ENCODE results near the gene URGCP.

DNA sequence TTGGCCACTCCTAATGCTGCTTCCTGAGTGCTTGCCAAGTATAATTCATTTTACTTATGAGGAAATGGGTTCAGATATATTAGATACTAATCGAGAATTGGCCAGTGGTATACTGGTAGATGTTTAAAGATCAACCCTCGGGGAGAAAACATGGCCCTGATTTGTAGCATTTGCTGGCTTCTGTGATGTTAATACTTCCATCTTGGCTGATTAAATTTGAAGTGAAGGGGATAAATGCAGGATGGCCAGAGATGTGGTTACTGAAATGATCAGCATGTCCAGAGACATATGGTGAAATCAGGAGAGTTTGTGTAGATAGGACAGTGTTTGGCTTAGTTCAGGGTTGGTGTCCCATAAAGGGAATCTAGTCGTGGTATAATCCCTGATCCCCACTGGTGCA is 31.0 kb upstream of the URGCP start:
- TF ChIP-seq, protein P1, sequence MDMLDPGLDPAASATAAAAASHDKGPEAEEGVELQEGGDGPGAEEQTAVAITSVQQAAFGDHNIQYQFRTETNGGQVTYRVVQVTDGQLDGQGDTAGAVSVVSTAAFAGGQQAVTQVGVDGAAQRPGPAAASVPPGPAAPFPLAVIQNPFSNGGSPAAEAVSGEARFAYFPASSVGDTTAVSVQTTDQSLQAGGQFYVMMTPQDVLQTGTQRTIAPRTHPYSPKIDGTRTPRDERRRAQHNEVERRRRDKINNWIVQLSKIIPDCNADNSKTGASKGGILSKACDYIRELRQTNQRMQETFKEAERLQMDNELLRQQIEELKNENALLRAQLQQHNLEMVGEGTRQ (CRISPR knock-in tag; IDR thresholded peaks at IDR 0.05), result no peak
- TF ChIP-seq, protein P2, sequence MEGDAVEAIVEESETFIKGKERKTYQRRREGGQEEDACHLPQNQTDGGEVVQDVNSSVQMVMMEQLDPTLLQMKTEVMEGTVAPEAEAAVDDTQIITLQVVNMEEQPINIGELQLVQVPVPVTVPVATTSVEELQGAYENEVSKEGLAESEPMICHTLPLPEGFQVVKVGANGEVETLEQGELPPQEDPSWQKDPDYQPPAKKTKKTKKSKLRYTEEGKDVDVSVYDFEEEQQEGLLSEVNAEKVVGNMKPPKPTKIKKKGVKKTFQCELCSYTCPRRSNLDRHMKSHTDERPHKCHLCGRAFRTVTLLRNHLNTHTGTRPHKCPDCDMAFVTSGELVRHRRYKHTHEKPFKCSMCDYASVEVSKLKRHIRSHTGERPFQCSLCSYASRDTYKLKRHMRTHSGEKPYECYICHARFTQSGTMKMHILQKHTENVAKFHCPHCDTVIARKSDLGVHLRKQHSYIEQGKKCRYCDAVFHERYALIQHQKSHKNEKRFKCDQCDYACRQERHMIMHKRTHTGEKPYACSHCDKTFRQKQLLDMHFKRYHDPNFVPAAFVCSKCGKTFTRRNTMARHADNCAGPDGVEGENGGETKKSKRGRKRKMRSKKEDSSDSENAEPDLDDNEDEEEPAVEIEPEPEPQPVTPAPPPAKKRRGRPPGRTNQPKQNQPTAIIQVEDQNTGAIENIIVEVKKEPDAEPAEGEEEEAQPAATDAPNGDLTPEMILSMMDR (IDR thresholded peaks at IDR 0.05), result no peak
- TF ChIP-seq, protein P3, sequence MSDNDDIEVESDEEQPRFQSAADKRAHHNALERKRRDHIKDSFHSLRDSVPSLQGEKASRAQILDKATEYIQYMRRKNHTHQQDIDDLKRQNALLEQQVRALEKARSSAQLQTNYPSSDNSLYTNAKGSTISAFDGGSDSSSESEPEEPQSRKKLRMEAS (CRISPR knock-in tag; IDR thresholded peaks at IDR 0.05), result no peak
- TF ChIP-seq NR3C1 (CRISPR knock-in tag; conservative IDR thresholded peaks at IDR 0.05; ENCODE audit: low read depth) (no peak), ESRRA (CRISPR knock-in tag; IDR thresholded peaks at IDR 0.05; ENCODE audit: borderline replicate concordance) (no peak), ZNF232 (CRISPR knock-in tag; IDR thresholded peaks at IDR 0.05) (no peak), TP53 (CRISPR knock-in tag; IDR thresholded peaks at IDR 0.05) (no peak), IRF2 (CRISPR knock-in tag; IDR thresholded peaks at IDR 0.05; ENCODE audit: borderline replicate concordance, low read depth) (no peak), GTF2I (CRISPR knock-in tag; conservative IDR thresholded peaks at IDR 0.05) (no peak), ETV6 (CRISPR knock-in tag; IDR thresholded peaks at IDR 0.05) (no peak)
- TF ChIP-seq, protein P4, sequence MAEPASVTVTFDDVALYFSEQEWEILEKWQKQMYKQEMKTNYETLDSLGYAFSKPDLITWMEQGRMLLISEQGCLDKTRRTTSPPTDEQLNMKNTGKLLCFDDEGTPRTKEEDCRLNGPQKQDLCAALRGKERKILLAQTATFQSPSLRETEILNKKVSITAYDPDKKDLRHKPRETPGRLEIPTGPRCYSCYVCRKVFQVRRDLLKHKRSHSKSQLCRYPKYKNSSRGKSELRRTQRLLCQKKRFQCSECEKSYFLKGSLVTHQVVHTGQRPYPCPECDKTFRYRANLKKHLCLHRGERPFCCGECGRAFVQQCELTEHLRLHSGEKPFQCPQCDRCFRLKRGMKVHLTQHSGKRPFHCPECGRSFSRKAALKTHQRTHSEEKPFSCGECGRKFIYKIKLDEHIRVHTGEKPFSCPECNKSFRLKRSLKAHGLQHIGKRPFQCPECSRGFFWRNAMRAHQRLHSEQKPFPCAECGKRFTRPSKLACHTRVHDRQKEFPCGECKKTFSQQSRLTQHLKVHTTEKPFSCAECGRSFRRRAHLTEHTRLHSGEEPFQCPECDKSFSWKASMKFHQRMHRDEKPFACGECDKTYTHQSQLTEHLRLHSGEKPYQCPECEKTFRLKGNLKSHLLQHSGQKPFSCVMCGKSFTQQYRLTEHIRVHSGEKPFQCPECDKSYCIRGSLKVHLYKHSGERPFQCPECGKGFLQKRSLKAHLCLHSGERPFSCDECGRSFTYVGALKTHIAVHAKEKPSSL (CRISPR knock-in tag; conservative IDR thresholded peaks at IDR 0.05), result no peak
- TF ChIP-seq, protein P5, sequence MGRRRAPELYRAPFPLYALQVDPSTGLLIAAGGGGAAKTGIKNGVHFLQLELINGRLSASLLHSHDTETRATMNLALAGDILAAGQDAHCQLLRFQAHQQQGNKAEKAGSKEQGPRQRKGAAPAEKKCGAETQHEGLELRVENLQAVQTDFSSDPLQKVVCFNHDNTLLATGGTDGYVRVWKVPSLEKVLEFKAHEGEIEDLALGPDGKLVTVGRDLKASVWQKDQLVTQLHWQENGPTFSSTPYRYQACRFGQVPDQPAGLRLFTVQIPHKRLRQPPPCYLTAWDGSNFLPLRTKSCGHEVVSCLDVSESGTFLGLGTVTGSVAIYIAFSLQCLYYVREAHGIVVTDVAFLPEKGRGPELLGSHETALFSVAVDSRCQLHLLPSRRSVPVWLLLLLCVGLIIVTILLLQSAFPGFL (CRISPR knock-in tag; IDR thresholded peaks at IDR 0.05; ENCODE audit: borderline replicate concordance), result no peak
- TF ChIP-seq, protein P6, sequence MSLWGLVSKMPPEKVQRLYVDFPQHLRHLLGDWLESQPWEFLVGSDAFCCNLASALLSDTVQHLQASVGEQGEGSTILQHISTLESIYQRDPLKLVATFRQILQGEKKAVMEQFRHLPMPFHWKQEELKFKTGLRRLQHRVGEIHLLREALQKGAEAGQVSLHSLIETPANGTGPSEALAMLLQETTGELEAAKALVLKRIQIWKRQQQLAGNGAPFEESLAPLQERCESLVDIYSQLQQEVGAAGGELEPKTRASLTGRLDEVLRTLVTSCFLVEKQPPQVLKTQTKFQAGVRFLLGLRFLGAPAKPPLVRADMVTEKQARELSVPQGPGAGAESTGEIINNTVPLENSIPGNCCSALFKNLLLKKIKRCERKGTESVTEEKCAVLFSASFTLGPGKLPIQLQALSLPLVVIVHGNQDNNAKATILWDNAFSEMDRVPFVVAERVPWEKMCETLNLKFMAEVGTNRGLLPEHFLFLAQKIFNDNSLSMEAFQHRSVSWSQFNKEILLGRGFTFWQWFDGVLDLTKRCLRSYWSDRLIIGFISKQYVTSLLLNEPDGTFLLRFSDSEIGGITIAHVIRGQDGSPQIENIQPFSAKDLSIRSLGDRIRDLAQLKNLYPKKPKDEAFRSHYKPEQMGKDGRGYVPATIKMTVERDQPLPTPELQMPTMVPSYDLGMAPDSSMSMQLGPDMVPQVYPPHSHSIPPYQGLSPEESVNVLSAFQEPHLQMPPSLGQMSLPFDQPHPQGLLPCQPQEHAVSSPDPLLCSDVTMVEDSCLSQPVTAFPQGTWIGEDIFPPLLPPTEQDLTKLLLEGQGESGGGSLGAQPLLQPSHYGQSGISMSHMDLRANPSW (CRISPR knock-in tag; conservative IDR thresholded peaks at IDR 0.05; ENCODE audit: low read depth), result no peak

All from WTC11 (cell line).